ENCODE measurements around the gene SKAP1. TPM values are rescaled to one million over a fixed set of nuclear protein-coding genes. Genes with fewer than 3 reads are reported as not detected.
A peak's percentile ranks its signal among the peaks of the same experiment; 100 is the strongest.

SKAP1 gene
- total RNA-seq, 1 experiment from 2014 or later: not detected

DNA sequence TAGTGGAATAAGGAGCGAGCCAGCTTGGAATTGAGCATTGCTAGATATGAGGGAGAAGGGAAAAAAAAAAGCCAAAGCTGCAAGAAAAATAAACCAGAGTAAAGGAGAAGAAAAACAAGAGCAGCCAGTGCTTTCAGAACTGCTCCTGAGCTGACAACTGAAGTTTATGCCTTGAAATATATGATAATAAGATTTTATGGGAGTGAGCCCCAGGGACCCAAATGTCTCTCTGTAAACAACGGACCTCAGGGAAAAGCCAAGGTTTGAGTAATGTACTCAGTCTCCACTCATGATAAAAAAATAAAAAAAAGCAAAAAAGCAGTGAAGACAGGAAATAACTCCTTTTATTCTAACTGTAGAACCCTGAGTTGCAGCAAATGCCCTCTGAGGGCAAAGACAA is 189.9 kb downstream of the SKAP1 start:
- Histone ChIP-seq H3K9me3 (no peaks in the 10 kb centered on the region), H3K4me3 (no peak overlapping the region), H3K27me3 (no peaks in the 10 kb centered on the region), H3K36me3 (no peaks in the 10 kb centered on the region)
- DNase-seq: no peak

DNA sequence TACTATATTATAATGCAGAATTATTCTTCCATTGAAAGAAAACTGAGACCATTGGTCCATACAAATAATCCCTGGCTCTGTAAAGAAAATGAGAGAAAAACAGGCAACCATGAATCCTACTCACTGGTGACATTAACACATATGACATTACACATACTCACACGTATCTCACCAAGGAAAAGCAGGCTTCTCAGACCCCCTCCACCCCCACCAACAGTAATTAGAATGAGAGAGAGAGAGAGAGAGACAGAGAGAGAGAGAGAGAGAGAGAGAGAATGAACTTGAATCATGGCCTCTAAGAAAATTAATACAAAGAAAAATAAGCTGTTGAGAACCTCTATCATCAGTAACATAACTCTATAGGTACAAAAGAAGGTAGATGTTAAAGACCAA is 190.4 kb downstream of the SKAP1 start:
- DNase-seq: no peak
- no peaks in the 10 kb centered on the region for H3K36me3 ChIP-seq
- H3K9me3 ChIP-seq: no peaks in the 10 kb centered on the region

GRCh38 chr17:48238933-48239602 is 190.9 kb downstream of the SKAP1 start:
- H3K27me3 ChIP-seq: no peaks in the 10 kb centered on the region
- DNase-seq: no peak
- H3K9me3 ChIP-seq: no peaks in the 10 kb centered on the region
- H3K36me3 ChIP-seq: no peaks in the 10 kb centered on the region
- H3K4me3 ChIP-seq: no peak overlapping the region

More for the DNA sequence above, 190.4 kb downstream of the SKAP1 start:
- Histone ChIP-seq H3K27me3 (no peaks in the 10 kb centered on the region), H3K4me3 (no peak overlapping the region)

DNA sequence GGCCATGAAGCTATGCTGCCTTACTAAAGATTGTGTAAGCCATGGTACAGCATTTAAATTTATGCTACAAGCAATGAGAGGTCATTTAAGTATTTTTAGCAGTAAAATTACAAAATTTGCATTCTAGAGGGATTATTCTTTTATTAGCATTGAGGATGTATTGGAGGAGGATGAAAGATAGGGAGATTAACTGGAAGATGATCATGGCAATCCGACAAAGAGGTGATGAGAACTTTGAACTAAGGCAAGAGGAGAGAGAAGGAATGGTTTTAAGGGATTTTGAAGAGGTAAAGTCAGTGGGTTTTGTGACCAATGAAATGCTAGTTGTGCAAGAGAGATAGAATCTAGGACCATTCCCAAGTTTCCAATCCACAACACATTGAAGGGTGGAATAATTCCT is 192.6 kb downstream of the SKAP1 start:
- no peak for DNase-seq
- Histone ChIP-seq H3K36me3 (no peaks in the 10 kb centered on the region), H3K27me3 (no peaks in the 10 kb centered on the region)

DNA sequence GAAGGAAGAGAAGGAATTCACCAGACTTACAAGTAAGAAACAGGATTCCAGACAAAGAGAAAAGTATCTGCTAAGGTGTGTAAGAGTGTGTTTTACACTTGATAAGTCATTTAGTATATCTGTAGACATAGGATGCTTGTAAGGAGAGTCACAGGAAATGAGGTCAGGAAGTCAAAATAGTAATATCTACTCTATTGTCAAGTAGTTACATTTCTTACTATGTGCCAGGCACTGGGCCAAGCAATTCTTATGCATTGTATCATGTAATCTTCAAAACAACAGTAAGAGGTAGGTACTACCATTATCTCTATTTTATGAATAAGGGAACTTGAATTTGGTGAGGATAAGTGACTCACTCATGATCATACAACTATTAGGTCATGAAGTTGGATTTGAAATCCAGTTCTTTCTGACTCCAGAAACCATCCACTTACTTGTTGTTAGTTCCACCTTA is 193.3 kb downstream of the SKAP1 start:
- peak; percentile 87 for DNase-seq
- H3K27me3 ChIP-seq: no peaks in the 10 kb centered on the region
- no peaks in the 10 kb centered on the region for H3K36me3 ChIP-seq
- no peaks in the 10 kb centered on the region for H3K9me3 ChIP-seq
- no peak overlapping the region for H3K4me3 ChIP-seq

More for the DNA sequence above, 192.6 kb downstream of the SKAP1 start:
- no peak overlapping the region for H3K4me3 ChIP-seq
- H3K9me3 ChIP-seq: no peaks in the 10 kb centered on the region

- DNase-seq: no peak
- H3K27me3 ChIP-seq: no peaks in the 10 kb centered on the region
- no peak overlapping the region for H3K4me3 ChIP-seq
- no peaks in the 10 kb centered on the region for H3K36me3 ChIP-seq
- H3K9me3 ChIP-seq: no peaks in the 10 kb centered on the region
Measured at GRCh38 chr17:48234922-48235321, 195.1 kb downstream of the SKAP1 start.

DNA sequence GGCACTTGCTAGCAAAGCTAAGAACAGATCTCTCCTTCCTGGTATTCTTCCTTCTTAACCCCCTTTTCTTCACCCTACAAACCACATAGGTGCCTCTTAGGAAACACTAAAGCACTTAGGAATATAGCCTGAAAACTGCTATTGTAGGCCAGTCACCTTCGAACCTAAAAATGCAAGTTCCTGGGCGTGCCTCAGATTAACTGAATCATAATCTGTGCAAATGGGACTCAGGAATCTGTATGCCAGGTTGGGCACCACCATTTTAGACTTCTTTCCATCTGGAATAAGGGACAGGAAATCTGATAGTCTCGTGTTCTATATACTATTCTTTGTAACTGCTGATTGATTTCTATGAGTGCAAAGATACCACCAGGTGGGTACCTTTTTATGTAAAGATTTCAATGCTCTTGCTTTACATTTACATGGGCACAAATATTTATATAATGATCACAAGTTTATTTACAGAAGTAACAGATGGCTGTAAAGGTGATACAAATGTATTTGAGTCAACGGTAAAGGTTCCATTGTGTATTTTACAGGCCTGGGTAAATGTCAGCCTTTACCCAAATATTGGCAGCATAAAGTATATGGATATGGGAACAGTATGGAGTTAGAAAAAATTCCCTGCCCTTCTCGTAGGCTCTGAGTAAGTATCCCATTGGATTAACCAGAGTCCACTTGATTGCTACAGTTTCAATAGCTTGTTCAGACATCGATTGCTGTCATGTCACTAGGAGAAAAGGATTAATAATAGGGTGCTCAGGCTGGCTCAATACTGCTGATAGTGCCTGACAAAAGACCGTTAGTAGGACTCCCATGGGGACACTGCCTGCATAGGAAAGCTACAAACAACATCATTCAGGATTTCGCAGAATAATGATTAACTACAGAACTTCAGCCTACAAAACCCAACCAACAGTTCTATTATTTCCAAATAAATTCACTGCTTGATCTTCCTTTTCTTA is 197.7 kb downstream of the SKAP1 start:
- no peaks in the 10 kb centered on the region for H3K27me3 ChIP-seq
- no peaks in the 10 kb centered on the region for H3K36me3 ChIP-seq
- no peak for DNase-seq
- H3K4me3 ChIP-seq: no peak overlapping the region
- H3K9me3 ChIP-seq: no peaks in the 10 kb centered on the region

DNA sequence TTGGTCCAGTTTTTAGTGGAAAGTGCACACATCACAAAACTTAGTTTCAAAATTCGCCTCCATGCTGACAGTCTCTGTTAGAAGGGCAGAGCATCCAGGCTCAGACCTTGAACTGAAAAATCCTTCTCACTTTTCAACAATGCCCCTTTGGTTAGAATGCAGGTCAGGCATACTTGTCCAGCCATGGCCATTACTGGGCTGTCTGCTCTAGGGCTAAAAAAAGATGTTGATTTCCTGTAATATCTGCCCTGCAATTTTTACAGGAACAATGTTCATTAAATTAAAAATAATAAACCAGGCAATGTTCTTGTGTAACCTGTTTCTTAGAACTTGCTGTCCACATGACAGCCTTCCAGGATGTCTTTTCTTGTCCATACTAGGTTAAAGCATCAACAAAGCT is 200.1 kb downstream of the SKAP1 start:
- Histone ChIP-seq H3K36me3 (no peaks in the 10 kb centered on the region), H3K4me3 (no peak overlapping the region), H3K9me3 (no peaks in the 10 kb centered on the region), H3K27me3 (no peaks in the 10 kb centered on the region)
- DNase-seq: no peak

- Histone ChIP-seq H3K27me3 (no peaks in the 10 kb centered on the region), H3K36me3 (no peaks in the 10 kb centered on the region), H3K9me3 (no peaks in the 10 kb centered on the region), H3K4me3 (no peak overlapping the region)
- no peak for DNase-seq
Measured at GRCh38 chr17:48228720-48229119, 201.3 kb downstream of the SKAP1 start.

DNA sequence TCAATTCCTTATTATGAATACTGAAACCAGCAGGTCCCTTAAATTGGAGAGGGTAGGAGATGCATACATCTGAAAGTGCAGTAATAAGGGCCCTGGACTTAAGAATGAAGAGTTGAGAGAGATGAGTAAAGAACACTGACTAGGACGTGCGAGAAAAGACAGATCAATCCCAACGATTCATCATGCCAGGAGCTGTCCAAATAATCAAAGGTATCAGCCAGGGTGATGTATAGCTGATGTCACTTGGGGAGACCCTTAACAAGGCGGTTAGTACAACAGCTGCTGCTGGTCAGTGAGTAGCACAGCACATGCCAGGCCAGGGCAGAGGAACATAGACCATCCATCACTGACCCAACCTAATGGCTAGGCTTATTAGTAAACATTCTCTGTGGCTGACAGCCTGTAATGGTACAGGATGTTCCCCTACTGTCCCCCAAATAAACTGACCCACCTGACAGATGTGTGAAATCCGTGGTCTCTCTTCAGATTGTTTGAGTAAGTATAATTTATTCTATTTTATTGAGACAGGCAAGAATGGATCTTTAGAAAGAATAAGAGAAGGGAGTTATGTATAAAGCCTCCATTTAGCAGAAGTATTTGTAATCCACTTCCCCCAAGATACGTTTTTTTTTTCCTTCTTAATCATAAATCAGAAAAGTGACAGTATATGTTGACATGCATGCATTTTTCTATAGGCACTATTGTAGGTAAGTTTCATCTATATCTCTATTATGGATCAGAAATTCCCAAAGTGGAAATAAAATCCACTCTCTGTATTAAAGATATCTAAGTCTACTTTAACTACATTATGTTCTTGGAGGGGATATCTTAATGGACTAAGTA is 204.1 kb downstream of the SKAP1 start:
- H3K9me3 ChIP-seq: no peaks in the 10 kb centered on the region
- DNase-seq: no peak
- no peak overlapping the region for H3K4me3 ChIP-seq
- no peaks in the 10 kb centered on the region for H3K27me3 ChIP-seq
- no peaks in the 10 kb centered on the region for H3K36me3 ChIP-seq

DNA sequence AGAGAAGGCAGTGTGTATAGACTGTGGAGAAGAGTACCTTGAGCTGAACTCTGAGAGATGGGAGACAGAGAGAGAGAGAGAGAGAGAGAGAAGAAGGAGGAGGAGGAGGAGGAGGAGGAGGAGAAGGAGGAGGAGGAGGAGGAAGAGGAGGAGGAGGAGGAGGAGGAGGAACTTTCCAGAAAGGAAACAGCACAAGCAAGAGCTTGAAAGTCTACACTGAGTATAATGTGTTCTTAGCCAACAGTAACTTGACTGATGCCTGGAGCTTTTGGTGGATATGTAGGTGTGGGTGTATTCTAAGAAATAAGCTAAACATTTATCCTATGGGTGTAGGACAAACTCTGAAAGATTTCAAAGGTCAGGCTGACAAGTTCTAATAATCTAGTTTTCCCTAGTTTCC is 206.1 kb downstream of the SKAP1 start:
- no peaks in the 10 kb centered on the region for H3K27me3 ChIP-seq
- H3K36me3 ChIP-seq: no peaks in the 10 kb centered on the region

GRCh38 chr17:48219617-48220016 is 210.4 kb downstream of the SKAP1 start:
- no peak for DNase-seq
- H3K9me3 ChIP-seq: no peaks in the 10 kb centered on the region
- H3K36me3 ChIP-seq: no peaks in the 10 kb centered on the region
- no peaks in the 10 kb centered on the region for H3K27me3 ChIP-seq
- H3K4me3 ChIP-seq: no peak overlapping the region

More for the DNA sequence above, 206.1 kb downstream of the SKAP1 start:
- Histone ChIP-seq H3K9me3 (no peaks in the 10 kb centered on the region), H3K4me3 (no peak overlapping the region)
- DNase-seq: no peak

- no peaks in the 10 kb centered on the region for H3K9me3 ChIP-seq
- no peak overlapping the region for H3K4me3 ChIP-seq
- no peaks in the 10 kb centered on the region for H3K27me3 ChIP-seq
- peak; percentile 30 for DNase-seq
- H3K36me3 ChIP-seq: no peaks in the 10 kb centered on the region
Measured at GRCh38 chr17:48215583-48216139, 214.4 kb downstream of the SKAP1 start.

GRCh38 chr17:48213797-48214196 is 216.2 kb downstream of the SKAP1 start:
- Histone ChIP-seq H3K36me3 (no peaks in the 10 kb centered on the region), H3K27me3 (no peaks in the 10 kb centered on the region), H3K9me3 (no peaks in the 10 kb centered on the region), H3K4me3 (no peak overlapping the region)
- no peak for DNase-seq

GRCh38 chr17:48211787-48212186 is 218.2 kb downstream of the SKAP1 start:
- H3K27me3 ChIP-seq: no peaks in the 10 kb centered on the region

DNA sequence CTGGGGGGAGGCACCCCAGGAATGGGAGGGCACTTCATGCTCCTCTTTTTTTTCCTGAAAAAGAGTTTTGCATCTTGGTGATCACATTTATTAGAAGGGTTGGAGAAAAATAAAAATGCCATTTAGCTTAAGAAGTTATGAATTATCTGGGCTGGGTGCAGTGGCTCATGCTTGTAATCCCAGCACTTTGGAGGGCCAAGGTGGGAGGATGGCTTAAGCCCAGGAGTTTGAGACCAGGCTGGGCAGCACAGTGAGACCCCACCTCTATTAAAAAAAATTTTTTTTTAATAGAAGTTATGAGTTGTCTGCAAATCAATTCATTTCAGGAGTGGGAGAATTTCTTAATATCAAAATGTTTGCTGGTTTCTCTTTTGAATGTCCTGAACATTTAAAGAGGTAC is 219.0 kb downstream of the SKAP1 start:
- no peaks in the 10 kb centered on the region for H3K9me3 ChIP-seq
- no peak for DNase-seq
- H3K36me3 ChIP-seq: no peaks in the 10 kb centered on the region
- H3K4me3 ChIP-seq: no peak overlapping the region
- no peaks in the 10 kb centered on the region for H3K27me3 ChIP-seq

More at GRCh38 chr17:48211787-48212186, 218.2 kb downstream of the SKAP1 start:
- Histone ChIP-seq H3K9me3 (no peaks in the 10 kb centered on the region), H3K4me3 (no peak overlapping the region), H3K36me3 (no peaks in the 10 kb centered on the region)
- no peak for DNase-seq

Data from MG63 (cell line).